HG02970 (cell line): ENCODE data around the gene CBR3.

Source experiments
- ATAC-seq: cut with Tn5 transposase; IDR thresholded peaks from one replicate; pipeline ENCODE4 v1.9.1; 2021; ENCODE audit warnings: mild to moderate bottlenecking, moderate library complexity, moderate number of reproducible peaks; ENCODE audit not compliant: unreplicated experiment, low FRiP score

CBR3 gene

DNA sequence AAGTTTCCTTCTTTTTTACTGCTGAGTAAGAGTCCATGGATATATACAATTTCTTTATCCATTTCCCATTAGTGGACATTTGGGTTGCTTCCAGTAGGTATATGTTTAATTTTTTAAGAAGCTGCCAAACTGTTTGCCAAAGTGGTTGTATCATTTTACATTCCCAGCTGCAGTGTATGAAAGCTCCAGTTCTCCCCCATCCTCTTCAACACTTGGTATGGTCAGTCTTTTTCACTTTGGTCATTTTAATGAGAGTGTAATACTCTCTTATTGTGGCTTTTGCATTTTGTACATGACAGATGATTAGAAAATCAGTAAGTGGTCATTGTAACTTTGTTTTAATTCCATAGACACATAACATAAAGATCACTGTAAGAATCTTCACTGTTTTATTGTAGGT lies 44.3 kb downstream of the CBR3 start:
- ATAC-seq = no peak

DNA sequence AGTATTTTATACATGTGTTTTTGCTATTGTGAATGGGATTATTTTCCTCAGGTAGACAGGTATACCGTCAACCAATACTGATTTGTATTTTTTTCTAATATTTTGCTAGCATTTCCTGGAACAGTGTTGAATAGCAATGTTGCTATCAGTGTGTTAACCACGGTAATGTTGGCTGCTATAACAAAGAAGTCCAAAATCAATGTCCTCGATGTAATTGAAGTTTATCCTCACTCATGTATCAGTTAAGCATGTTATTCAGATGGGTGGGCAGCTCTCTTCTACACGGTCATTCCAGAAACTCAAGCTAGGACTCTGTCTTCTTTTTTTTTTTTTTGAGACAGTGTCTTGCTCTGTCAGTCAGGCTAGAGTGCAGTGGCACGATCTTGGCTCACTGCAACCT lies 46.1 kb downstream of the CBR3 start:
- ATAC-seq = no peak

DNA sequence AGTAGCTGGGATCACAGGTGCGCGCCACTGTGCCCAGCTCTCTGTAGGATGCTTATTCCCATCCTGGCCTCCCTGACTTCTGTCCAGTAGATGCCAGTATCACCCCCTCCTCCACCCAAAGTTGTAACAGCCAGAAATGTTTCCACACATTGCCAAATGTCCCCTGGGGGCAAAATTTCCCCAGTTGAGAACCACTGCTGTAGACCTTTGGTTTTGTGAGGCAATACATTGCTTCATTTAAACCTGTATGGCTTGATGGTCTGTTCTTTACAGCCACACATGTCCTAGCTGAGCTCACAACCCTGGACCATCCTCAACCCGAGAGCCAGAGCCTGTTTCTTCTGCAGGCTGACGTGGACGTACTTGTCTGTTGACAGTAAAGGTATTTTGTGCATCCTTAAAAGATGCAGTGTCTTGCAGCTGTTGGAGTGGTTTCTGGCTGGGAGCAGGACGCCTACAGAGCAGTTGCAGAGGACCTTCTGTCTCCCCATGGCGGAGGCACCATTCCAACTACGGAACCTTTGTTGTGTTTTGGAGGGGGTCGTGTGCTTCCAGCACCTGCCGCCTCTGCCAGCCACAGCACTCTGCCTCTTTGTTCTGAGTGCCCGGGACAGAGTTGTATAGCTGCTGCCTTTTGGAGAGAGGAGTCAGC lies 48.4 kb downstream of the CBR3 start:
- ATAC-seq = no peak

DNA sequence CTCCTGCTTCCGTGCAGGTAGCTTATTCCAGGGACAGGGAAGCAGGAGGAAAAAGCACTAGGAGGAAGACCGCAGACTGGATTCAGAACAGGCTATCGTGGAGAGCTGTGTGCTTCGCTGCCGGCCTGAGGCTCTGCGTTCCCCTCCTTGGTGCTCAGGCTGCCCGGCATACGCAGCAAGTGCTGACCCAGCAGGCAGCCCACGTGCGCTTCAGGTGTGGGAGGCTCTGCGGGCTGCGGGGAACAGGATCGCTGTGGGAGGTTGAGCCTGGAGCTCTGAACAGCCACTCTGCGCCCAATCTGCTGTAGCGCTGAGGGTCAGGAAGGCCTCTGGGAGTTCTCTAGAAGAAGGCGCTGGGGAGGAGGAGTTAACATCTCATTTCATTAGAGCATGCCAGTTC lies 49.7 kb downstream of the CBR3 start:
- no peak for ATAC-seq

DNA sequence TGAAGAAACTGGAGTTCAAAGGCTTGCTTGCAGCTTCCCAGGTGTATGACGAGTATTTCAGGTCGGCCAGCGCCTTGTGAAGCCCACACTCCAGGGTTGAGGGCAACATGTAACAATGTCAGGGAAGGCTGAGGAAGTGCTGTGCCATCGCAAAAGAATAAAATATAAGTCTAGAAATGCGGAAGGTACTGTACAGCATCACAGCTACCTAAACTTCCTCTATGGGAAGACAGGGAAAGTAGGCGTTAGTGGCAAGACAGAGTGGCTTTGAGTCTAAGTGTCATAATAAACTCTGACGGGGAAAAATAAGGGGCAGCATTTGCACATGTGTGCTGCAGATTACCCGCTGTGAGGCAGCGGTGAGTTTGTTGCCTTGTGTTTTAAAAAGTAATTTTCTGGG lies 50.6 kb downstream of the CBR3 start:
- ATAC-seq = no peak

DNA sequence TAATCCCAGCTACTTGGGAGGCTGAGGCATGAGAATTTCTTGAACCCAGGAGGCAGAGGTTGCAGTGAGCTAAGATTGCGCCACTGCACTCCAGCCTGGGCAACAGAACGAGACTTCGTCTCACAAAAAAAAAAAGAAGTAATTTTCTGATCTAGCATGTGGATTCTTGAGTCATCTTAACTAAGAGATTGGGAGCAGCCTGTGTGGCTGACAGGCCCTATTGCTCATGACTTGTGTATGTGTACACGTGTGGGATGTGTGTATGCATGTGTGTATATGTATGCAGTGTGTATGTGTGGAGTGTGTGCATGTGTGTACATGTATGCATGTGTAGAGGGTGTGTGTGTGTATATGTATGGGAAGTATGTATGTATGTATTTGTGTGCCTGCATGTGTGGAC lies 51.2 kb downstream of the CBR3 start:
- no peak for ATAC-seq

DNA sequence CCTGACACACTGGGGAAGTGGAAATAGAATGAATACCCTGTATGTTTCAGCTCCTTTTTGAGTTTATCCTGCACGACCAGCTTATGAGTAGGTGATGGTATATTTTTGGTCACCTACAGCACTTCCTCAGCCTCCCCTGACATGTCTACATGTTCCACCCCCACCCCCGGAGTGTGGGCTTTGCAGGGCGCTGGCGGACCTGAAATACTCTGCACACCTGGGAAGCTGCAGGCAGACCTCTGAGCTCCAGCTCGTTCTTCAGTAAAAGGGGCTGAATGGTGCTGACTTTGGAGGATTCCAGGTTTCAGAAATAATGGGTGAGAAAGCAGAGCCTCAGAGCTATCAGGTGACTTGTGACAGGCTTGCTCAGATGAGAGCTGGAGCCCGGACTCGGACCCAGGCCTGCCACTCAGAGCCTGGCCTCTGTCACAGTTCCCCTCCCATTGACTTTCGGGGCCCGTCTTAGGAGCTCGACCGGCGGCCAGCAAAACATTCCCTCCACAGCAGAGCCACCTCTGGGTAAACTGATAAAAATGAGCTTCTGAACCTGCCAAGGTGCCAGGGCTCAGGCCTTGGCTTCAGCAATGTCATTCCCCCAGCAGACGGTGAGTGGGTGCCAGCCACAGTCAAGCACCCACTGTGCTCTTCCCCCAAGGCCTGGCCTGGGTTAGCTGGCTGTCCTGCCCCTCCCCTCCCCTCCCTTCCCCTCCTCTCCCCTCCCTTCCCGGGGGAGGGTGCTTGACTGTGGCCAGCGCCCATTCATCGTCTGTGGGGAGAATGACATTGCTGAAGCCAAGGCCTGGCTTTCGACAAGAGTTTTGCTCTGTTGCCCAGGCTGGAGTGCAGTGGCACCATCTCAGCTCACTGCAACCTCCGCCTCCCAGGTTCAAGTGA lies 51.9 kb downstream of the CBR3 start:
- no peak for ATAC-seq

DNA sequence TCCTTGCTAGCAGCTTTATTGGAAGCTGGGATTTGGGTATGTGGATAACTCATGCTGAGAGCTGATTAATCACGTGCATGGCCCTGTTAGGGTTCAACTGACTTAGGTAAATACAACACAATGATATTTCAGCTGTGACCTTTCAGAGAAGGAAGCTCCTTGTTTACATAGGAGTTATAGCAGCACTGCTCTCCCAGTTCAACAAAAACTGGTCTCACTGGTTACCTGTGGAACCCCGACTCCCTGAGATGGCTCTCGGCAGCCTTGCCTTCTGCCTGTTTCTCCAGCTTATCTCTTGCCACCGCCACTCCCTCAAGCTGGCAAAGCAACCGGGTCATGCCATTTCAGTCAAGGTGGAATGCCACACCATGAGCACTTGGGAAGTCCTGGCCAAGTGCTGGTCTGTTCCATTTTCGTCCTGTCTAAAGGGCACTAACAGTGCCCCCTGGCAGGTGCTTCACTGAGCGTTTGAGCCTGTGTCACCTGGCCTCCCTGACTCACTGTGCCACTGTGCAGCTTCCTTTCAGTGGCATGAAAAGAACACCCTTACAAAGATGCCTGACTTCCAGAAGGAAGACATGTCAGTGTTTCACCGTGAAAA lies 53.3 kb downstream of the CBR3 start:
- no peak for ATAC-seq

DNA sequence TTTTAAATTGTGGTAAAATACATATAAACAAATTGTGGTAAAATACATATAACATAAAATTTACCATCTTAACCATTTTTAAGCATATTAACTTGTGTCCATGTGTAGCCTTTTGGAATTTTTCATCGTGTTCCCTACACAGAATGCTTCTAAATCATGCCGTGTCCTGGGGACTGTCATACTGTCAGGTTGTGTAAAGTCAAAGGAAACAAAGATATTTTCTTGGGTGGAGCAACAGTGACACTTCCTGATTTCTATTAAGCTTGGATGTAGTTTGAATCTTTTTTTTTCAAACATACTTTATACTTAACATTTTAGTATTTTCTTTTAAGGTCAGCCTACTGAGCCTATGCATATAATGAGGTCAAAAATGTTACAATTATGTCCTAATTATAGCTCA lies 54.1 kb downstream of the CBR3 start:
- ATAC-seq = no peak

DNA sequence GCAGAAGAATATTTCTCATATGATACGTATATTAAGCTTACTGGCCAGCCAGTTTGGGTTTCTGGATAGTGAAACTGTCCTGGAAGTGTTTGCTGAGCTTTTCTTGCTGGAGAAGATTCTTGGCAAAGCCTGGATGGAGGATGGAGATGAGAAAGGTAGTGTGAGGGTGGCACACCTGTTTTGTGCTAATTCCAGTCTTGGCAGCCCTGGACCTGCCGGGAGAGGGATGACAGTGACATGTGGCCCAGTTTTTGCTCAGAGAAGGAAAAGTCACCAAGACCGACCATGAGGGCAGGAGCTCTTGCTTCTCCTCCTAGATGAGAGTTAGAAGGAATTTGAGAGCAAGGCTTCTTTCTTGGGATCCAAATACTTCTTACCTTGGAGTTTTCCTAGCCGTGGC lies 55.9 kb downstream of the CBR3 start:
- ATAC-seq = no peak

DNA sequence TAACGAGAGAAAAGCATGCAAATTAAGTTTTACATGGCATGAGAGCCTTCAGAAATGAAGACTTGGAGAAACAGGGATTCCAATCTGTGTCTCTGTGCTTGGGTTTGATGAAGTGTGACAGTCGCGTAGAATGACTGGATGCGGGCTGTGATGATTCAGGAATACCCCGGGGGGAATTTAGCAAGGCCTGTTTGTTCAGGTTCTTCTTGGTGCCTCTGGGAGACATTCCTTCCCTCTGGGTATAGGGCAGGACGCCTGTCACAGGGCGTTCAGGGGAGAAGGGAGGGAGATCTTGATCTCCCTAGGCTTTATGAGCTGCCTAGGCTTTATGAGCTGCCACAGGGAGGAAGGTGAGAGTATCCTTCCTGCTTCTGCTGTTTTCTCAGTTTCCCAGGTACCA lies 58.3 kb downstream of the CBR3 start:
- ATAC-seq = no peak

DNA sequence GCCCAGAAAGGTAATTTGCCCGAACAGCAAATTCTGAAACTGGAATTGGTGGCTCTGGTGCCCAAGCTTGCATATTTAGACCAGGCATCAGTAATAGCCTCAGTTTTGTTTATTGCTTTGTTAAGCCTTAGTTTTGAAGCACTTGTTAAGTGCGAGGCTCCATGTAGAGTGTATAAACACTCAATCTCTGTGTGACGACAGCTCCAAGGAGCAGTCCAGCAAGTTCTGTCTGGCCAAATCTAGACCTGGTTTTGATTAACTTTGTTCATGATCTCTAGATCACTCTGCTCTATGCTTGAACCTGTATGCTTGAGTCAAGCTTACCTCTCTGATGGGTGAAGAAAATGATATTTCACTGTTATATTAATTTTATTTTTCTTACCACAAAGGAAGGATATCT lies 59.1 kb downstream of the CBR3 start:
- ATAC-seq = no peak

DNA sequence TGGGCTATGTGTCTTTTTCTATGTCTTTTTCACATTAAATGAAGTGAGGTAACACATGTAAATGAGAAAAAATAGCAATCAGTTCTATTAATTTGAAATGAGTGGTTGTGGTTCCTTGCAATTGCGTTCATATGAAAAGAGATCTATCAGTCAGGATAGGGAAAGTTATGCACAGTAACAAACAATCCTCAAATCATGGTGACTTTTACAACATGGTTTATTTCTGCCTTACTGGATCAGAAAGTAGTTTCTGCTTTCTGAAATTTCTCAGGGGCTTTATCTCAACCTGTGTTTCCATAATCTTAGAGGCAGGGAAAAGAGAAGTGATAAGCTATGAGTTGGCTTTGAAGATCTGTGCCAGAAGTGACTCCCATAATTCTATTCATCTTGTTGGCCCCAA lies 60.7 kb downstream of the CBR3 start:
- no peak for ATAC-seq
